ENCODE data around the gene RABGAP1L.
"Not testable (repeated sequence)": the region's sequence is repeated elsewhere in the genome, so short reads cannot be mapped to it uniquely, and the experiment has no call there.

Gene RABGAP1L

GRCh38 chr1:174686213-174686612 is 526.9 kb downstream of the RABGAP1L start:
- DNase-seq = no peak

GRCh38 chr1:174689524-174689923 is 530.2 kb downstream of the RABGAP1L start:
- DNase-seq = no peak

- no peak for DNase-seq
Observed at GRCh38 chr1:174690266-174690665, 530.9 kb downstream of the RABGAP1L start.

- no peak for DNase-seq
Observed at GRCh38 chr1:174692313-174692712, 533.0 kb downstream of the RABGAP1L start.

GRCh38 chr1:174693085-174693484 is 533.8 kb downstream of the RABGAP1L start:
- no peak for DNase-seq

- DNase-seq = not testable (repeated sequence)
Observed at GRCh38 chr1:174693539-174693938, 534.2 kb downstream of the RABGAP1L start.

- no peak for DNase-seq
Observed at GRCh38 chr1:174696026-174696821, 536.9 kb downstream of the RABGAP1L start.

GRCh38 chr1:174700314-174700713 is 541.0 kb downstream of the RABGAP1L start:
- no peak for DNase-seq

- DNase-seq = no peak
Observed at GRCh38 chr1:174700775-174701174, 541.5 kb downstream of the RABGAP1L start.

GRCh38 chr1:174701565-174701964 is 542.2 kb downstream of the RABGAP1L start:
- DNase-seq = no peak

- no peak for DNase-seq
Observed at GRCh38 chr1:174702011-174702410, 542.7 kb downstream of the RABGAP1L start.

GRCh38 chr1:174703309-174703708 is 544.0 kb downstream of the RABGAP1L start:
- no peak for DNase-seq

- DNase-seq = no peak
Observed at GRCh38 chr1:174704300-174704699, 545.0 kb downstream of the RABGAP1L start.

GRCh38 chr1:174710868-174711845 is 551.8 kb downstream of the RABGAP1L start:
- DNase-seq = no peak

- not testable (repeated sequence) for DNase-seq
Observed at GRCh38 chr1:174711848-174712247, 552.5 kb downstream of the RABGAP1L start.

GRCh38 chr1:174712541-174712940 is 553.2 kb downstream of the RABGAP1L start:
- DNase-seq = no peak

GRCh38 chr1:174713796-174714195 is 554.5 kb downstream of the RABGAP1L start:
- no peak for DNase-seq

GRCh38 chr1:174719194-174719593 is 559.9 kb downstream of the RABGAP1L start:
- no peak for DNase-seq

- DNase-seq = no peak
Observed at GRCh38 chr1:174720618-174721017, 561.3 kb downstream of the RABGAP1L start.

- DNase-seq = no peak
Observed at GRCh38 chr1:174721246-174721645, 561.9 kb downstream of the RABGAP1L start.

GRCh38 chr1:174723816-174724215 is 564.5 kb downstream of the RABGAP1L start:
- DNase-seq = no peak

- DNase-seq = no peak
Observed at GRCh38 chr1:174724219-174724618, 564.9 kb downstream of the RABGAP1L start.

GRCh38 chr1:174726167-174726879 is 567.0 kb downstream of the RABGAP1L start:
- DNase-seq = no peak

Data from DMS 273 treated with DMSO at 0.1 percent for 48 hours (cell line).